Osteocyte (in vitro differentiated cells): ENCODE data around the gene INAVA. TPM values are rescaled to one million over a fixed set of nuclear protein-coding genes. Genes with fewer than 3 reads are reported as not detected.

Source experiments
- DNase-seq: peaks from one replicate; pipeline ENCODE4 v3.0.0; 2021; ENCODE audit warnings: mixed read lengths; ENCODE audit not compliant: unreplicated experiment; ENCODE audit errors: extremely low spot score
- H3K27ac Mint-ChIP-seq: one replicate; pipeline ENCODE4 v1.8.0; 2021; ENCODE audit warnings: mild to moderate bottlenecking, mixed read lengths; ENCODE audit not compliant: unreplicated experiment
- H3K27me3 Mint-ChIP-seq: one replicate; pipeline ENCODE4 v1.8.0; 2021; ENCODE audit warnings: mixed read lengths; ENCODE audit not compliant: unreplicated experiment
- H3K36me3 Mint-ChIP-seq: one replicate; pipeline ENCODE4 v1.8.0; 2021; ENCODE audit warnings: mixed read lengths; ENCODE audit not compliant: unreplicated experiment
- H3K4me1 Mint-ChIP-seq: one replicate; pipeline ENCODE4 v1.8.0; 2021; ENCODE audit warnings: mixed read lengths; ENCODE audit not compliant: unreplicated experiment
- H3K4me3 Mint-ChIP-seq: one replicate; pipeline ENCODE4 v1.8.0; 2021; ENCODE audit warnings: mild to moderate bottlenecking, moderate library complexity, mixed read lengths; ENCODE audit not compliant: unreplicated experiment
- H3K9me3 Mint-ChIP-seq: one replicate; pipeline ENCODE4 v1.8.0; 2021; ENCODE audit warnings: mixed read lengths; ENCODE audit not compliant: unreplicated experiment
- CTCF ChIP-seq: fragments of 200-600 bp; sonication (generic); IDR thresholded peaks from 2 replicates; pipeline ENCODE4 v1.5.0; 2021; ENCODE audit warnings: antibody characterized with exemption, mild to moderate bottlenecking, moderate library complexity
- total RNA-seq: library from RNA; stranded (reverse); gene quantifications from 2 replicates; pipeline ENCODE4 v1.2.1, GENCODE V29; 2021

The INAVA gene
- total RNA-seq, 1 donor from 2014 or later = 2.0 TPM

GRCh38 chr1:200901796-200902444 is 7.2 kb downstream of the INAVA start:
- no peak overlapping the region for H3K27ac Mint-ChIP-seq
- H3K27me3 Mint-ChIP-seq = no peaks in the 10 kb centered on the region
- H3K36me3 Mint-ChIP-seq = no peaks in the 10 kb centered on the region
- DNase-seq = no peak
- no peak overlapping the region for H3K4me3 Mint-ChIP-seq
- TF ChIP-seq CTCF = no peak
- peaks cover 11% of the 10 kb centered on the region for H3K4me1 Mint-ChIP-seq
- H3K9me3 Mint-ChIP-seq = no peaks in the 10 kb centered on the region

- TF ChIP-seq CTCF = no peak
- H3K36me3 Mint-ChIP-seq = no peaks in the 10 kb centered on the region
- no peak overlapping the region for H3K4me3 Mint-ChIP-seq
- H3K27me3 Mint-ChIP-seq = no peaks in the 10 kb centered on the region
- H3K9me3 Mint-ChIP-seq = no peaks in the 10 kb centered on the region
- no peak for DNase-seq
- no peak overlapping the region for H3K27ac Mint-ChIP-seq
- peaks cover 3% of the 10 kb centered on the region for H3K4me1 Mint-ChIP-seq
These were observed 9.1 kb downstream of the INAVA start for GRCh38 chr1:200903793-200904192.

- H3K36me3 Mint-ChIP-seq = no peaks in the 10 kb centered on the region
- no peaks in the 10 kb centered on the region for H3K27me3 Mint-ChIP-seq
- DNase-seq = no peak
- no peaks in the 10 kb centered on the region for H3K4me1 Mint-ChIP-seq
- TF ChIP-seq CTCF = no peak
- H3K9me3 Mint-ChIP-seq = no peaks in the 10 kb centered on the region
- no peak overlapping the region for H3K27ac Mint-ChIP-seq
- no peak overlapping the region for H3K4me3 Mint-ChIP-seq
These were observed 10.1 kb downstream of the INAVA start for GRCh38 chr1:200904772-200905171.

GRCh38 chr1:200905411-200906052 is 10.8 kb downstream of the INAVA start:
- TF ChIP-seq CTCF = no peak
- H3K9me3 Mint-ChIP-seq = no peaks in the 10 kb centered on the region
- no peak overlapping the region for H3K4me3 Mint-ChIP-seq
- no peaks in the 10 kb centered on the region for H3K36me3 Mint-ChIP-seq
- H3K4me1 Mint-ChIP-seq = no peaks in the 10 kb centered on the region
- H3K27me3 Mint-ChIP-seq = no peaks in the 10 kb centered on the region
- H3K27ac Mint-ChIP-seq = no peak overlapping the region
- DNase-seq = no peak

- no peaks in the 10 kb centered on the region for H3K36me3 Mint-ChIP-seq
- H3K27ac Mint-ChIP-seq = no peak overlapping the region
- no peaks in the 10 kb centered on the region for H3K27me3 Mint-ChIP-seq
- no peak for DNase-seq
- no peaks in the 10 kb centered on the region for H3K4me1 Mint-ChIP-seq
- H3K9me3 Mint-ChIP-seq = no peaks in the 10 kb centered on the region
- H3K4me3 Mint-ChIP-seq = no peak overlapping the region
- no peak for TF ChIP-seq CTCF
These were observed 11.8 kb downstream of the INAVA start for GRCh38 chr1:200906491-200906890.
